Central memory CD4-positive, alpha-beta T cell (primary cell): Measurements from ENCODE around the gene NOL12.
"Not testable (repeated sequence)": the region's sequence is repeated elsewhere in the genome, so short reads cannot be mapped to it uniquely, and the experiment has no call there.

ENCODE experiments used
- DNase-seq: peaks from one replicate; pipeline ENCODE4 v3.0.0; 2022

The NOL12 gene

GRCh38 chr22:37715760-37716159 lies 29.6 kb downstream of the NOL12 start:
- DNase-seq, result no peak

- no peak for DNase-seq
Measured at GRCh38 chr22:37716708-37717107, 30.6 kb downstream of the NOL12 start.

GRCh38 chr22:37717235-37717634 lies 31.1 kb downstream of the NOL12 start:
- DNase-seq, result not testable (repeated sequence)

GRCh38 chr22:37717746-37718305 lies 31.7 kb downstream of the NOL12 start:
- DNase-seq, result not testable (repeated sequence)

- DNase-seq, result no peak
Measured at GRCh38 chr22:37725551-37726240, 39.6 kb downstream of the NOL12 start.

GRCh38 chr22:37726241-37726887 lies 40.2 kb downstream of the NOL12 start:
- no peak for DNase-seq

GRCh38 chr22:37728620-37729019 lies 42.5 kb downstream of the NOL12 start:
- no peak for DNase-seq

- no peak for DNase-seq
Measured at GRCh38 chr22:37731804-37732471, 45.8 kb downstream of the NOL12 start.

GRCh38 chr22:37732699-37733607 lies 46.8 kb downstream of the NOL12 start:
- DNase-seq, result no peak

GRCh38 chr22:37733625-37734401 lies 47.7 kb downstream of the NOL12 start:
- DNase-seq, result no peak

- DNase-seq, result no peak
Measured at GRCh38 chr22:37734402-37734700, 48.2 kb downstream of the NOL12 start.

GRCh38 chr22:37734964-37735451 lies 48.9 kb downstream of the NOL12 start:
- no peak for DNase-seq

GRCh38 chr22:37739035-37739434 lies 52.9 kb downstream of the NOL12 start:
- DNase-seq, result no peak

GRCh38 chr22:37739611-37740049 lies 53.5 kb downstream of the NOL12 start:
- DNase-seq, result no peak

GRCh38 chr22:37740455-37741311 lies 54.5 kb downstream of the NOL12 start:
- no peak for DNase-seq

GRCh38 chr22:37741312-37741795 lies 55.2 kb downstream of the NOL12 start:
- DNase-seq, result no peak

GRCh38 chr22:37742376-37743171 lies 56.4 kb downstream of the NOL12 start:
- no peak for DNase-seq
